GM12878 (cell line): ENCODE measurements around the gene CD8B.
"Not testable (repeated sequence)": the region's sequence is repeated elsewhere in the genome, so short reads cannot be mapped to it uniquely, and the experiment has no call there.

ENCODE experiments used
- BMI1 ChIP-seq: fragments of 450-650 bp; IDR thresholded peaks from 2 replicates; pipeline ENCODE4 v1.6.1; 2016; ENCODE audit warnings: mild to moderate bottlenecking, moderate library complexity, borderline replicate concordance
- CTCF ChIP-seq, 3 experiments: IDR thresholded peaks in 2 of 3; conservative IDR thresholded peaks in 1 of 3; 2 replicates each; pipeline ENCODE4 v1.5.1; 2011; ENCODE audit warnings: low read depth in 3 of 3, low read length in 3 of 3, mild to moderate bottlenecking in 3 of 3, control low read depth in 2 of 3, moderate library complexity in 2 of 3, inconsistent platforms in 1 of 3, mixed read lengths in 1 of 3; ENCODE audit not compliant: control insufficient read depth in 2 of 3, insufficient read depth in 1 of 3; ENCODE audit errors: extremely low read depth in 1 of 3
- EP300 ChIP-seq, 2 experiments: fragments of 150-350 bp in 1 of 2; IDR thresholded peaks; 2 replicates each; pipeline ENCODE4 v1.6.1; 2011 to 2012; ENCODE audit warnings: low read depth in 2 of 2, low read length in 2 of 2, borderline replicate concordance in 1 of 2, improper control_type of control experiment in 1 of 2, inconsistent platforms in 1 of 2; ENCODE audit not compliant: control insufficient read depth in 1 of 2
- NRF1 ChIP-seq: conservative IDR thresholded peaks from 2 replicates; pipeline ENCODE4 v1.6.1; 2011; ENCODE audit warnings: mild to moderate bottlenecking, low read depth, low read length, improper control_type of control experiment
- POLR2A ChIP-seq: IDR thresholded peaks from 2 replicates; pipeline ENCODE4 v1.6.1; 2011; ENCODE audit warnings: low read depth, mild to moderate bottlenecking, low read length
- TAF1 ChIP-seq: IDR thresholded peaks from 2 replicates; pipeline ENCODE4 v1.6.1; 2011; ENCODE audit warnings: mild to moderate bottlenecking, low read depth, low read length, borderline replicate concordance

GRCh38 chr2:86870941-86871340 lies 9.3 kb upstream of the CD8B start:
- TF ChIP-seq CTCF (IDR thresholded peaks at IDR 0.05 in 2 of 3, conservative IDR thresholded peaks at IDR 0.05 in 1 of 3; ENCODE audit: control insufficient read depth in 2 of 3, extremely low read depth in 1 of 3, insufficient read depth in 1 of 3, low read depth in 3 of 3, low read length in 3 of 3); EP300 (IDR thresholded peaks at IDR 0.05; ENCODE audit: borderline replicate concordance in 1 of 2, control insufficient read depth in 1 of 2, low read depth in 2 of 2, low read length in 2 of 2); BMI1; POLR2A; NRF1; TAF1: not testable (repeated sequence)
